Measurements from ENCODE around the gene XPC. TPM values are rescaled to one million over a fixed set of nuclear protein-coding genes. Genes with fewer than 3 reads are reported as not detected.

XPC gene
- total and polyA plus RNA-seq, 7 donors = 8.1 to 37.5 (median 30.3) TPM

DNA sequence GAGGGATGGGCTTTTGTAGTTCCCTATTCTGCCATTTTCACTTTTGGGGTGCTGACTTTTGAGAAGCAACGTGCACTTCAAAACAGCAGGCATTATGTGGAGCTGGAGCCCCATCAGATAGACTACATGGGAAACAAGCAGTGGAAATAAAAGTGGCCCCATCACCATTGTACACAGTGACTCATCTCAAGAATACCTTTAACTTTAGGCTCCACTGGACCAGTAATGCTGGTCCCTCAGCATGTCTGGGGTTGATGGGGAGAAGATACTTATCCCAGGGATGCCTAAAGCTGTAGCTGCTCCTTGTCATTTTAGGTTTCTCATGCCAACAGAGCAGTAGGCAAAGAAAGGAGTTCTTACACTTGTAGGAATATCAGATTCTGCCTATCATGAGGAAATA is 45.2 kb upstream of the XPC start:
- intact Hi-C loops (cut with DNase I) = no loop called here
- H3K27ac ChIP-seq = no peak overlapping the region

DNA sequence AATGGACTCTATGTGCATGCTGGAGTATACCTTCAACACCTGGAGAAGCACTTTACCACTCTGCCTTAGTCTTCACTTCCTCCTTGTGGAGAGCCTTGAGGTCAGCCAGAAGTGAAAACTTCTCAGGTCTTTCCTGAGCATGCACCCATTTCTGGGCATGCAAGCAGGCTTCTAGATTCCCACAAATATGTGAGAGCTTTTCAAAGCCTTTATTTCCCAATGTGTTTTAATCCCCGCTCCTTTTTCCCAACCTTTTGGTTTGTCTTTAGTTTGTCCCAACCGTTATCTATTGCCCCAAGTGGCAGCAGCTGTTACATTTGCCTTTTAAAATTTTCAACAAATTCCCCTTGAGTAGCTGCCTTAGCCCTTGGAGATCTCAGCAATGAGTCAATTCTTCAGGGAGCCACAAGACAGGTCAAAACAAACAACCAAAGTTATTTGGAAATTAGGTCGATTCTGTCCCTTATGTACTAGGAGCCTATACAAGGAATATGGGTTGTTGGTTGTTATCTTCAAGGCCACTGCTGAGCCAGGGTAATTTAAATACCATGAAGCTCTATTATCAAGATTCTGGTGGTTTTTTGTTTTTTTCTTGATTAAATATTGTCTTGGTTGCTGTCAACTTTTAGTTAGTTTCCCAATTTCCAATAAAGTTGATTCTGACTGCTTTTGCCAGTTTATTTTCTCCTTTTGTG is 44.6 kb upstream of the XPC start:
- Histone ChIP-seq H3K27ac (no peak overlapping the region), H3K36me3 (no peaks in the 10 kb centered on the region), H3K27me3 (no peaks in the 10 kb centered on the region), H3K9me3 (peaks cover 0 to 10% (median 1%) of the 10 kb centered on the region in 4 donors), H3K4me1 (no peaks in the 10 kb centered on the region), H3K4me3 (no peak overlapping the region)
- 82 to 84% methylated on average over 3 of the region's 3 CpGs for WGBS, 2 donors
- intact Hi-C loops (cut with DNase I) = no loop called here
- no peak for DNase-seq
- TF ChIP-seq, protein P1, sequence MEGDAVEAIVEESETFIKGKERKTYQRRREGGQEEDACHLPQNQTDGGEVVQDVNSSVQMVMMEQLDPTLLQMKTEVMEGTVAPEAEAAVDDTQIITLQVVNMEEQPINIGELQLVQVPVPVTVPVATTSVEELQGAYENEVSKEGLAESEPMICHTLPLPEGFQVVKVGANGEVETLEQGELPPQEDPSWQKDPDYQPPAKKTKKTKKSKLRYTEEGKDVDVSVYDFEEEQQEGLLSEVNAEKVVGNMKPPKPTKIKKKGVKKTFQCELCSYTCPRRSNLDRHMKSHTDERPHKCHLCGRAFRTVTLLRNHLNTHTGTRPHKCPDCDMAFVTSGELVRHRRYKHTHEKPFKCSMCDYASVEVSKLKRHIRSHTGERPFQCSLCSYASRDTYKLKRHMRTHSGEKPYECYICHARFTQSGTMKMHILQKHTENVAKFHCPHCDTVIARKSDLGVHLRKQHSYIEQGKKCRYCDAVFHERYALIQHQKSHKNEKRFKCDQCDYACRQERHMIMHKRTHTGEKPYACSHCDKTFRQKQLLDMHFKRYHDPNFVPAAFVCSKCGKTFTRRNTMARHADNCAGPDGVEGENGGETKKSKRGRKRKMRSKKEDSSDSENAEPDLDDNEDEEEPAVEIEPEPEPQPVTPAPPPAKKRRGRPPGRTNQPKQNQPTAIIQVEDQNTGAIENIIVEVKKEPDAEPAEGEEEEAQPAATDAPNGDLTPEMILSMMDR (IDR thresholded peaks at IDR 0.05) = no peak
- TF ChIP-seq POLR2AphosphoS5 (IDR thresholded peaks at IDR 0.05) (no peak), EP300 (IDR thresholded peaks at IDR 0.05) (no peak), POLR2A (IDR thresholded peaks at IDR 0.05) (no peak)

More for the DNA sequence above, 45.2 kb upstream of the XPC start:
- WGBS, 2 donors = 84 to 96% methylated on average over 1 of the region's 1 CpG
- DNase-seq = no peak
- Histone ChIP-seq H3K9me3 (peaks cover 0 to 10% (median 1%) of the 10 kb centered on the region in 4 donors), H3K27me3 (no peaks in the 10 kb centered on the region), H3K36me3 (no peaks in the 10 kb centered on the region), H3K4me1 (no peaks in the 10 kb centered on the region), H3K4me3 (no peak overlapping the region)
- no peak for TF ChIP-seq POLR2A (IDR thresholded peaks at IDR 0.05)
- TF ChIP-seq, protein P1 (IDR thresholded peaks at IDR 0.05) = no peak
- no peak for TF ChIP-seq POLR2AphosphoS5 (IDR thresholded peaks at IDR 0.05)
- no peak for TF ChIP-seq EP300 (IDR thresholded peaks at IDR 0.05)

DNA sequence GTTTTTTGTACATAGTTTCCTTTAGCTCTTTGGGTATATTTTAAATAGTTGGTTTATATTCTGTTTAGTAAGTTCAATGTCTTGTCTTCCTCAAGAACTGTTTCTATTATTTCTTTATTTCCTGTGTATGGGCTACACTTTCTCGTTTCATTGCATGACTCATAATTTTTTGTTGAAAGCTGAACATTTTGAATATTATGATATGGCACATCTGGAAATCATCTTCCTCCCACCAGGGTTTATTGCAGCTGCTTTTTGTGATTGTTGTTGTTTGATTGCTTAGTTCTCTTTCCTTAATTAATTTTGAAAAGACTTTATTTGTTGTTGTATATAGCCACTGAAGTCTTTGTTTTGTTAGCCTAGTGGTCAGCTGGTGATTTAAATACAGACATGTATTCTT is 44.1 kb upstream of the XPC start:
- intact Hi-C loops (cut with DNase I) = no loop called here
- Histone ChIP-seq H3K27me3 (no peaks in the 10 kb centered on the region), H3K36me3 (no peaks in the 10 kb centered on the region), H3K4me1 (no peaks in the 10 kb centered on the region), H3K4me3 (no peak overlapping the region), H3K9me3 (peaks cover 0 to 10% (median 1%) of the 10 kb centered on the region in 4 donors), H3K27ac (no peak overlapping the region)
- WGBS, 2 donors = 46 to 67% methylated on average over 1 of the region's 1 CpG
- TF ChIP-seq EP300 (IDR thresholded peaks at IDR 0.05) (no peak), POLR2AphosphoS5 (IDR thresholded peaks at IDR 0.05) (no peak), POLR2A (IDR thresholded peaks at IDR 0.05) (no peak)
- TF ChIP-seq, protein P1 (IDR thresholded peaks at IDR 0.05) = no peak
- no peak for DNase-seq

DNA sequence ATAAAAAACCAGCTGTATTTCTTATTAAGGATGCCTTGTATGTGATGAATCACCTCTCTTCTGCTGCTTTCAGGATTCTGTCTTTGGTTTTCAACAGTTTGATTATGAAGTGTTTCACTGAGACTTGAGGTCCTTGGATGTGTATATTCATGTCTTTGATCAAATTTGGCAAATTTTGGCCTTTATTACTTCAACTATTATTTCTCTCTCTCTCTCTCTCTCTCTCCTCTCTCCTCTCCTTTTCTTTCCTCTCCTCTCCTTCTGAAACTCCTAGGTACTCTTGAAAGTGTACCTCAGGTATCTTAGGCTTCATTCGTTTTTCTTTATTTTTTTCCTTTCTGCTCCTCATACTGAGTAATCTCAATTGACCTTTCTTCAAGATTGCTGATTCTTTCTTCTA is 43.5 kb upstream of the XPC start:
- Histone ChIP-seq H3K27me3 (no peaks in the 10 kb centered on the region), H3K4me3 (no peak overlapping the region), H3K4me1 (no peaks in the 10 kb centered on the region), H3K9me3 (peaks cover 0 to 10% (median 1%) of the 10 kb centered on the region in 4 donors), H3K36me3 (no peaks in the 10 kb centered on the region), H3K27ac (no peak overlapping the region)
- WGBS, 2 donors = 94 to 96% methylated on average over 1 of the region's 1 CpG
- intact Hi-C loops (cut with DNase I) = no loop called here
- no peak for TF ChIP-seq POLR2AphosphoS5 (IDR thresholded peaks at IDR 0.05)
- TF ChIP-seq, protein P1 (IDR thresholded peaks at IDR 0.05) = no peak
- TF ChIP-seq POLR2A (IDR thresholded peaks at IDR 0.05) = no peak
- TF ChIP-seq EP300 (IDR thresholded peaks at IDR 0.05) = no peak
- no peak for DNase-seq

DNA sequence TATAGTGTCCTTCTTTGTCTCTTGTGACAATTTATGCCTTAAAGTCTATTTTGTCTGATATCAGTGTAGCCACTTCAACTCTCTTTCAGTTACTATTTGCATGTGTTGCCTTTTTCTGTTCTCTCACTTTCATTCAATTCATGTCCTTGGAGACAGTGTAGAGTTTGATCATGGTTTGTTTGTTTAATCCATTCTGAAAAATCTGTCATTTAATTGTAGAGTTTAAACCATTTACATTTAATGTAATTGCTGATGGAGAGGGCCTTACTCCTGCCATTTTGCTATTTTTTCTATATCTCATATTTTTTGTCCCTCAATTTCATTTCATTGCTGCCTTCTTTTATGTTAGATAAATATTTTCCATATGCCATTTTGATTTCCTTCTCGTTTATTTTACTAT is 42.5 kb upstream of the XPC start:
- DNase-seq = no peak
- no peak overlapping the region for H3K27ac ChIP-seq
- H3K27me3 ChIP-seq = no peaks in the 10 kb centered on the region
- H3K36me3 ChIP-seq = no peaks in the 10 kb centered on the region
- peaks cover 0 to 10% (median 1%) of the 10 kb centered on the region in 4 donors for H3K9me3 ChIP-seq
- no peaks in the 10 kb centered on the region for H3K4me1 ChIP-seq
- TF ChIP-seq, protein P1 (IDR thresholded peaks at IDR 0.05) = no peak
- TF ChIP-seq POLR2AphosphoS5 (IDR thresholded peaks at IDR 0.05) (no peak), EP300 (IDR thresholded peaks at IDR 0.05) (no peak), POLR2A (IDR thresholded peaks at IDR 0.05) (no peak)
- no peak overlapping the region for H3K4me3 ChIP-seq
- WGBS, 2 donors = 88 to 89% methylated on average over 1 of the region's 1 CpG
- intact Hi-C loops (cut with DNase I) = no loop called here
